NCI-H2107 treated with DMSO at 0.1 percent for 48 hours (cell line): ENCODE measurements around the gene TYMP.

ENCODE experiments used
- DNase-seq: peaks from one replicate; lab custom pipeline; 2025; ENCODE audit not compliant: unreplicated experiment; lab: John Stamatoyannopoulos, UW

TYMP gene

GRCh38 chr22:50529897-50530579 lies at the start of gene TYMP:
TSS of gene TYMP (minus strand) at chr22:50530012. CDS start at chr22:50529709, 303 bp downstream.
- DNase-seq, result no peak

GRCh38 chr22:50578776-50579310 lies 49.0 kb upstream of the TYMP start:
- DNase-seq, result no peak

DNA sequence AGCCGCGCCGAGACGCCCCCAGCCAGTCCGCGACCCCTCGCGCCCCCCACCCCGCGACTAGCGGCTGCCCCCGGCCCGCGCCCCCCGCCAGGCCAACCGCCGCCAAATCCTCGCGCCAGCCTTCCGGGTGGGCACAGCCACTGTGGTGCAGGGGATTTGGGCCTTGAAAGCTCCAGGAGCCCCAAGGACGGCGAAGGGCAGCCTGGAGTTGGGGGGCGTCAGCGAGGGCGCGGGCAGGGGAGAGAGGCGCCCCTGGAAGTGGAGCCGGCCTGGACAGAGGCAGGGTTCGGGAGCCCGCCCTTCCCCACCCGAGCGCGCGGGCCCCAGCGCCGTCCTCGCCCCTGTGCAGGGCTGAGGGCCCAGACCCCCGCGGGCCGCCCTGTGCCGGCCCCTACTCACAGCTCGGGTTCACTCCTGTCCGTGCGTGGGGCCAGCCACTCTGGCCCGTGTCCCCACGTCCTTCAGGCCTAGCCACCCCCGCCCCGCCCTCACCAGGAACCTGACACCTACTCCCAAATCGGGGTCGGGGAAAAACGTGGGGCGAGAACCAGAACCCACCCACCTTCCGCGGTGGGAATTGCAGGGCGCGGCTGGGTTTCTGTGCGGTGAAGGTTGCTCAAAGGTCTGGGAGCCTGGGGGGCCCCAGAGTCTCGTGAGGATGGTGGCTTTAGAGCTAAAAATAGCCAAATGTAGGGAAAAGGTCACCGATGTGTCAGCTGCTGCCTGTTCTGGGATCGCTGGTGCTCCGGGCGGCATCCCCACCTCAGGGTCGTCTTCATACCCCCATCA lies 48.4 kb upstream of the TYMP start, which contains the start of gene CPT1B:
Gene CPT1B, minus strand, starts transcription at position 441 of the 789 bp plus-strand sequence. CDS start 512 bp downstream, outside the sequence.
- no peak for DNase-seq

- DNase-seq, result no peak
Measured at GRCh38 chr22:50577697-50577986, 47.8 kb upstream of the TYMP start.

DNA sequence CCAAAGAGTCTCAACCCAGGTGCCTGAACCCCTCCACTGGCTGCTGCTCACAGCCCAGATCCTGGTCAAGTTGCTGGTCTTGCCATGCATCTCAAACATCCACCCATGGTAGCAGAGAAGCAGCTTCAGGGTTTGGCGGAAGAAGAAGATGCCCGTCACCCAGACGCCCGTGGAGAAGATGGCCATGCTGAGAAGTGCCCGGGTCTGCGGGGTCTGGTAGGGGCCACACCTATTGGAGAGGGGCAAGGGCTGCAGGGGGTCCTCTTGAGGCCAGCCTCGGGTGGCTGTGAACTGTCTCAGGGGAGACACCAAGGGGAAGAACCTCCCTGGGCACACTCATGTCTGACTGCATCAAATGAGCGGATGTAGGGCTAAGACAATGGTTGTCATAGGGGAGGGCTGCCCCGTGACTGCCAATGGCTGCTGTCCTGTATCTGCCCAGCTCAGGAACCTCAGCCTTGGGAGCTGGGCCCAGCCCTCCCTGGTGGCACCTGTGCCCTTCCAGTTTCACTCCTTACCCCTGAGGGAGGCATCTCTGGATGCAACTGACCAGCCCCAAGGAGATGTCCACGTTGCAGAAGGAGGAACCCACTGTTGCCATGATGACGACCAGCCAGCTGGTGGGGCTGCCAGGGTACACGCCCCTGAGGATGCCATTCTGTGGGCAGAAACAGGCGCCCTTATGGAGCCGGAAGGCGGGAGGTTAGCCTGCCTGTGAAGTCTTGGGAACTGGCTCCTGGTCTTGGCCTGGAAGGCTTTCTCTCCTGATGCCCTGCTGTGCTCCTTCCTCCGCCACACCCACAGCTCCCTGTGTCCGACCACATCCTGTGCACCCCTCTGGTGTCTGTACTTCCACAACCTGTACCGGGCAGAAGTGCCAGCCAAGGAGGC lies 47.2 kb upstream of the TYMP start:
- DNase-seq, result no peak

DNA sequence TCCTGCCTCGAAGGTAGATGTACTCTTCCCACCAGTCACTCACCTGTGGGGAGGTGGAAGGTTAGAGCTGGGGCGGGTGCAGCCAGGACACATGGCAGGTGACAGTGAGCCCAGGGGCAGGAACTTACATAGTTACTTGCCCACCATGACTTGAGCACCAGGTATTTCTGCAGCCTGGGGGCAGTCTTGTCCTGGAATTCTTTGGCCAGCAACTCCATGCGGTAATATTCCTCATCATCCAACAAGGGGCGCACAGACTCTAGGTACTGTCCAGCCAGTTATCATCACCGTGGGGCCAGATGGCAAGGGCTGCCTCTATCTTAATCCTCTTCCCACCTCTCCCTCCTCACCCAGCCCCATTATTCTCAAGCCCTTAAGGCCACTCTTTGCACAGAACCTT lies 46.3 kb upstream of the TYMP start:
- no peak for DNase-seq

DNA sequence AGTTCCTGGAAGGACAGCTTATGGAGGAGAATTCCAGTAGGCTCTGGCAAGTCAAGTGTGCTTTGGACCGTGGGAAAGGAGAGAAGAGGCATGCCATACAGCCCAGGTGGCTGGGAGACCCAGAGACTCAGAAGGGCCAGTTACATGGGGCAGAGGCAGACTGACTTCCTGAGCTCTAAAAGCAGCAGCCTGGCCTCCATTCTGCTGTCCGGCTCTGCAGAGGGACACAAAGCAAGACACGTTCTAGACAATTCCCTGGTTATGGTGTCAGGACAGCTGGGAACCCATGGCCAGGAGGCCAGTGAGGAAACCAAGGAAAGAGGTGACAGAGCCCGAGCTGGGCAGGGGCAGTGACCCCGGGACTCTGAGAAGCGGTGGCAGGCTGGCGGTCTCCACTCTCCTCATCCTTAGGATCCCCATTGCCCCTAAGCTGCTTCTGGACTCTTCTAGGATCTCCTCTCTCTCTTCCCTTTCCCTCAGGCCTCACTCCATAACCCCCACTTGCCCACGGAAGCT lies 45.7 kb upstream of the TYMP start:
- no peak for DNase-seq

- DNase-seq, result no peak
Measured at GRCh38 chr22:50574383-50574755, 44.6 kb upstream of the TYMP start.

- no peak for DNase-seq
Measured at GRCh38 chr22:50573491-50574382, 43.9 kb upstream of the TYMP start.

- DNase-seq, result no peak
Measured at GRCh38 chr22:50572965-50573364, 43.2 kb upstream of the TYMP start.

GRCh38 chr22:50571264-50572175 lies 41.7 kb upstream of the TYMP start:
- no peak for DNase-seq

DNA sequence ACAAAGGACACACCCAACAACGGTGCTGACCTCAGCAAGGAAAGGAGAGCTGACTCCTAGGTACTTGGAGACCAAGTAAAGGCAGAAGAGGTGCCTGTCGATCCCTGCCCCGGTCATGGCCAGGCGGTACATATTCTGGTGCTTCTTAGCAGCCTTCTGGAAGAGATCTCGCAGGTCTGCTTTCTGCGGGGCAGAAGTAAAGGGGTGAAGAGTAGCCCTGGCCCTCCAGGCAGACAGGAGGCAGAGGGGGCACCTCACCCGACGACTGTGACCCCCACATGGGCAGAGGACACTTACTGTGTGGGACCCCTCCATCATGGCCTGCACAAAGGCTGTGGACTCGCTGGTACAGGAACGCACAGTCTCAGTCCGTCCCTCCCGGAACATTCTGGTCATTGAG lies 41.0 kb upstream of the TYMP start:
- DNase-seq, result no peak

GRCh38 chr22:50569896-50570535 lies 40.2 kb upstream of the TYMP start:
- DNase-seq, result no peak

DNA sequence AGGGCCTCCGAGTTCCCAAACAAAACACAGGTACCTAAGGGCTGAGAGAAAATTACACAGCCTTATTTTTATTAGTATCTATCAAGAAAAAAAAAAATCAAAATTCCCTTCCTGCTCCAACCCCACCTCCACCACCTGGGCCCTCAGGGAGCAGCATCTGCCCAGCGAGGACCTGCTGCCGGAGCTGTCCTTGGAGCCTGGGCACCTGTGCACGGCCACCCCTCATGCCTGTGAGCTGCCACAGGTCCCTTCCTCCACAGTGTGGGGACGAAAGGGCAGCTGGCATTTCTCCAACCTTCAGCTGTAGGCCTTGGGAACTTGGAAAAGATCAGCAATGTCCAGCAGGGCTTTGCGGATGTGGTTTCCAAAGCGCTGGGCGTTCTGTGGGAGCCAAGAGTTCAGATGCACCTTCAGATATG lies 39.2 kb upstream of the TYMP start:
- DNase-seq, result no peak

DNA sequence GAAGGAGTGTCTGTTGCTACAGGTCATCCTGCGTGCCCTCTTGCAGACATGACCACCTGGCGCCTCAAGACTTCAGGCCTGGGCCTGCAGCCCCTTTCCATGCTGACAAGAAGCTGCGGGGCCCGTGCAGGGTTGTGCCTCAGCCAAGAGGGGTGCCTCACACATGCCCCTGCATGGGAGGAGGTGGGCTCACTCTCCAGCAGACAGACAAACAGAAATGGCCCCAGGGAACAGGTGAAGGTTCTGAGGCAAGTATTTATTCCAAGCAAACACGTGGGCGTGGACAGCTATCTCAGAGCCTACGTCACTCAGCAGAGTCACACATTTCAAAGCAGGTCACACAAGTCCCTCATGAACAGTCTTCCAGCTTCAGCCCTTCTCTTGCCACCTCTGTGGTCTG lies 38.8 kb upstream of the TYMP start:
- no peak for DNase-seq

GRCh38 chr22:50567721-50568252 lies 38.0 kb upstream of the TYMP start:
- DNase-seq, result no peak

GRCh38 chr22:50564289-50564688 lies 34.5 kb upstream of the TYMP start:
- no peak for DNase-seq

GRCh38 chr22:50563413-50564160 lies 33.8 kb upstream of the TYMP start:
- no peak for DNase-seq
